ENCODE data around the gene DTNB.

DTNB gene

GRCh38 chr2:25333981-25334380 is 339.4 kb downstream of the DTNB start:
- Histone ChIP-seq H3K4me3 (ENCODE audit: low read depth in 1 of 5, low read length in 5 of 5) (no peak overlapping the region), H3K9me3 (ENCODE audit: control insufficient read depth in 5 of 5, low read length in 5 of 5) (no peaks in the 10 kb centered on the region), H3K36me3 (ENCODE audit: control insufficient read depth in 5 of 5, insufficient read depth in 5 of 5, low read length in 5 of 5) (no peaks in the 10 kb centered on the region), H3K27me3 (ENCODE audit: control insufficient read depth in 5 of 5, insufficient read depth in 4 of 5, low read length in 5 of 5) (no peaks in the 10 kb centered on the region), H3K9ac (ENCODE audit: low read length in 5 of 5) (no peak overlapping the region), H3K4me1 (ENCODE audit: control insufficient read depth in 5 of 5, insufficient read depth in 5 of 5, low read length in 5 of 5) (peaks cover 0 to 38% (median 14%) of the 10 kb centered on the region in 5 donors), H3K27ac (ENCODE audit: low read depth, low read length) (no peak overlapping the region)

- Histone ChIP-seq H3K27ac (ENCODE audit: low read depth, low read length) (no peak overlapping the region), H3K9me3 (ENCODE audit: control insufficient read depth in 5 of 5, low read length in 5 of 5) (peaks cover 0 to under 1% (median 0%) of the 10 kb centered on the region in 5 donors), H3K4me1 (ENCODE audit: control insufficient read depth in 5 of 5, insufficient read depth in 5 of 5, low read length in 5 of 5) (peaks cover 0 to 29% (median 9%) of the 10 kb centered on the region in 5 donors), H3K27me3 (ENCODE audit: control insufficient read depth in 5 of 5, insufficient read depth in 4 of 5, low read length in 5 of 5) (no peaks in the 10 kb centered on the region), H3K9ac (ENCODE audit: low read length in 5 of 5) (no peak overlapping the region), H3K36me3 (ENCODE audit: control insufficient read depth in 5 of 5, insufficient read depth in 5 of 5, low read length in 5 of 5) (no peaks in the 10 kb centered on the region), H3K4me3 (ENCODE audit: low read depth in 1 of 5, low read length in 5 of 5) (no peak overlapping the region)
Observed at GRCh38 chr2:25332571-25332970, 340.8 kb downstream of the DTNB start.

DNA sequence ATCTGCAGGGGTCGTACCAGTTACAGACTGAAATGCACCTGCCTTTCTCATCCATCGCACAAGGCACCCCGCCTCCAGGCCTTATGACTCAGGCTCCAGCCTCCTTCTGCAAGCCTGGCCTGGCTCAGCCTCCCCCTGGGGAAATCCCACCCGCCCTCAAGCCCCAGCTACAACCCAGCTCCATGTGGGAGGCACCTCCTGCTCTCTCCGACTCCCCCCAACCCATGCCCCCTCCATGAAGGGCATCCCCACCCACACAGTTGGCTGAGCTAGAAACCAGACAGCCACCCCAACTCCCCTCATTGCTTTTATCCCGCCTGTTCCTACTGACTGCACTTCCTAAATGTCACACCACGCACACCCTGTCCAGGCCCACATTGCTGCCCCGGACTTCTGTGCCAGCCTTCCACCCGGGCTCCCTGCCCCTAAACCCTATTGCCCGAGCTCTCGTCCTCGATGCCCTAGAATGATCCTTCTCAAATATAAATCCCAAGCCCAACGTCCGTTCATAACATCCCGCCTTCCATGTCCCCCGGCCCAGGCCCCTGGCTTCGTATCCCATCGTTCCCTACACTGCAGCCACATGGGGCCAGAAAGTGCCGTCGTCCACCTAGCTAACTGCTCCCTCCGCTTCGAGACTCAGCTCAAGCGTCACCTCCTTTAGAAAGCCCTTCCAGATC is 341.6 kb downstream of the DTNB start:
- no peak overlapping the region for H3K27ac ChIP-seq (ENCODE audit: low read depth, low read length)
- H3K4me1 ChIP-seq (ENCODE audit: control insufficient read depth in 5 of 5, insufficient read depth in 5 of 5, low read length in 5 of 5) = peaks cover 0 to 22% (median 9%) of the 10 kb centered on the region in 5 donors

DNA sequence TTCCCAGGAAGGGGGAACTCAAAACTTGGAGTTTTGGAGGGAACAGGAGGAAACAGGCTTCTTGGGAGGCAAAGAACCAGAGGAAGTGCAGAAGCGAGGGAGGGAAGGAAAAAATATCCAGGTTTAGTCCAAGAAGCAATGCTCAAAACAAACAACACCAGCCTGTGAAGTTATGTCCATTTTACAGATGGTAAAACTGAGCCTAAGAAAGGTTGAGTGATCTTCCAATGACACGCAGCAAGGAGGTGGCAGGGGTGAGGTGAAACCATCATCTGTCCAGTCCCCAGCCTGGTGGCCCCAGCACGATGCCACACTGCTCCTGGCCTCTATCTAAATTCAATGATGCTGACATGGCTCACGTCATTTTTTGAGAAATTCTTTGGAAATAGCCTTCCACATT is 342.4 kb downstream of the DTNB start:
- H3K36me3 ChIP-seq (ENCODE audit: control insufficient read depth in 5 of 5, insufficient read depth in 5 of 5, low read length in 5 of 5) = peaks cover 0 to 9% (median 0%) of the 10 kb centered on the region in 5 donors
- H3K27me3 ChIP-seq (ENCODE audit: control insufficient read depth in 5 of 5, insufficient read depth in 4 of 5, low read length in 5 of 5) = no peaks in the 10 kb centered on the region
- H3K27ac ChIP-seq (ENCODE audit: low read depth, low read length) = no peak overlapping the region
- H3K9ac ChIP-seq (ENCODE audit: low read length in 5 of 5) = no peak overlapping the region
- no peak overlapping the region for H3K4me3 ChIP-seq (ENCODE audit: low read depth in 1 of 5, low read length in 5 of 5)
- H3K9me3 ChIP-seq (ENCODE audit: control insufficient read depth in 5 of 5, low read length in 5 of 5) = peaks cover 2 to 11% (median 8%) of the 10 kb centered on the region in 5 donors
- H3K4me1 ChIP-seq (ENCODE audit: control insufficient read depth in 5 of 5, insufficient read depth in 5 of 5, low read length in 5 of 5) = peaks cover 0 to 13% (median 6%) of the 10 kb centered on the region in 5 donors

More for the DNA sequence above, 341.6 kb downstream of the DTNB start:
- no peak overlapping the region for H3K9ac ChIP-seq (ENCODE audit: low read length in 5 of 5)
- no peaks in the 10 kb centered on the region for H3K27me3 ChIP-seq (ENCODE audit: control insufficient read depth in 5 of 5, insufficient read depth in 4 of 5, low read length in 5 of 5)
- H3K4me3 ChIP-seq (ENCODE audit: low read depth in 1 of 5, low read length in 5 of 5) = no peak overlapping the region
- H3K9me3 ChIP-seq (ENCODE audit: control insufficient read depth in 5 of 5, low read length in 5 of 5) = peaks cover under 1 to 4% (median 1%) of the 10 kb centered on the region in 5 donors
- H3K36me3 ChIP-seq (ENCODE audit: control insufficient read depth in 5 of 5, insufficient read depth in 5 of 5, low read length in 5 of 5) = peaks cover 0 to 1% (median 0%) of the 10 kb centered on the region in 5 donors

DNA sequence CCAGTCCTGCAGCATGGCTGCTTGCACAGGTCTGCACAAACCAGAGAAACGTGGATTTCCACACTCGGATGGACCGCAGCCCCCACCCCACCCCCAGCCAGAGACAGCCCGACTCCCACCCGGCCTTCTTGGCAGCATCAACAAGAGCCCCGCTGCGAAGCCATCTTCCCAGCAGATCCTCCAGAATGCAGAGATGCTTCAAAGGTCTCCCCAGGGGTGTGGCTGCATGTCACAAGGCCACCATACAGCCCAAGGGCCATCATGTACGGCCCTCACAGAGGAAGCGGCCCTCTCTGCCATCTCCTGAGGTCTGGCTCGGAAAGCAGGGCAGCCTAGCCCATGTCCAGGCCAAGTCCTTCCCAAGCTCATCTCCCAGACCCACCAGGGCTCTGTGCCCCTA is 343.1 kb downstream of the DTNB start:
- Histone ChIP-seq H3K36me3 (ENCODE audit: control insufficient read depth in 5 of 5, insufficient read depth in 5 of 5, low read length in 5 of 5) (peaks cover 0 to 9% (median 0%) of the 10 kb centered on the region in 5 donors), H3K4me3 (ENCODE audit: low read depth in 1 of 5, low read length in 5 of 5) (no peak overlapping the region), H3K9me3 (ENCODE audit: control insufficient read depth in 5 of 5, low read length in 5 of 5) (peaks cover 2 to 11% (median 8%) of the 10 kb centered on the region in 5 donors), H3K4me1 (ENCODE audit: control insufficient read depth in 5 of 5, insufficient read depth in 5 of 5, low read length in 5 of 5) (peaks cover 2 to 12% (median 9%) of the 10 kb centered on the region in 5 donors), H3K27me3 (ENCODE audit: control insufficient read depth in 5 of 5, insufficient read depth in 4 of 5, low read length in 5 of 5) (no peaks in the 10 kb centered on the region), H3K27ac (ENCODE audit: low read depth, low read length) (no peak overlapping the region), H3K9ac (ENCODE audit: low read length in 5 of 5) (no peak overlapping the region)

GRCh38 chr2:25328152-25329085 is 345.0 kb downstream of the DTNB start:
- Histone ChIP-seq H3K27me3 (ENCODE audit: control insufficient read depth in 5 of 5, insufficient read depth in 4 of 5, low read length in 5 of 5) (no peaks in the 10 kb centered on the region), H3K36me3 (ENCODE audit: control insufficient read depth in 5 of 5, insufficient read depth in 5 of 5, low read length in 5 of 5) (peaks cover 0 to 9% (median 0%) of the 10 kb centered on the region in 5 donors), H3K9me3 (ENCODE audit: control insufficient read depth in 5 of 5, low read length in 5 of 5) (peaks cover 2 to 11% (median 8%) of the 10 kb centered on the region in 5 donors), H3K4me1 (ENCODE audit: control insufficient read depth in 5 of 5, insufficient read depth in 5 of 5, low read length in 5 of 5) (peaks cover 5 to 24% (median 19%) of the 10 kb centered on the region in 5 donors), H3K4me3 (ENCODE audit: low read depth in 1 of 5, low read length in 5 of 5) (no peak overlapping the region), H3K27ac (ENCODE audit: low read depth, low read length) (no peak overlapping the region), H3K9ac (ENCODE audit: low read length in 5 of 5) (no peak overlapping the region)

Measured in subcutaneous abdominal adipose tissue (tissue), 5 donors.